GM19025 (cell line): Measurements from ENCODE around the gene IL17B.
A peak's percentile ranks its signal among the peaks of the same experiment; 100 is the strongest.
"Not testable (repeated sequence)": the region's sequence is repeated elsewhere in the genome, so short reads cannot be mapped to it uniquely, and the experiment has no call there.

Source experiments
- ATAC-seq: cut with Tn5 transposase; IDR thresholded peaks from one replicate; pipeline ENCODE4 v1.9.1; 2021; ENCODE audit warnings: mild to moderate bottlenecking, low read depth, moderate library complexity; ENCODE audit not compliant: unreplicated experiment

IL17B gene

DNA sequence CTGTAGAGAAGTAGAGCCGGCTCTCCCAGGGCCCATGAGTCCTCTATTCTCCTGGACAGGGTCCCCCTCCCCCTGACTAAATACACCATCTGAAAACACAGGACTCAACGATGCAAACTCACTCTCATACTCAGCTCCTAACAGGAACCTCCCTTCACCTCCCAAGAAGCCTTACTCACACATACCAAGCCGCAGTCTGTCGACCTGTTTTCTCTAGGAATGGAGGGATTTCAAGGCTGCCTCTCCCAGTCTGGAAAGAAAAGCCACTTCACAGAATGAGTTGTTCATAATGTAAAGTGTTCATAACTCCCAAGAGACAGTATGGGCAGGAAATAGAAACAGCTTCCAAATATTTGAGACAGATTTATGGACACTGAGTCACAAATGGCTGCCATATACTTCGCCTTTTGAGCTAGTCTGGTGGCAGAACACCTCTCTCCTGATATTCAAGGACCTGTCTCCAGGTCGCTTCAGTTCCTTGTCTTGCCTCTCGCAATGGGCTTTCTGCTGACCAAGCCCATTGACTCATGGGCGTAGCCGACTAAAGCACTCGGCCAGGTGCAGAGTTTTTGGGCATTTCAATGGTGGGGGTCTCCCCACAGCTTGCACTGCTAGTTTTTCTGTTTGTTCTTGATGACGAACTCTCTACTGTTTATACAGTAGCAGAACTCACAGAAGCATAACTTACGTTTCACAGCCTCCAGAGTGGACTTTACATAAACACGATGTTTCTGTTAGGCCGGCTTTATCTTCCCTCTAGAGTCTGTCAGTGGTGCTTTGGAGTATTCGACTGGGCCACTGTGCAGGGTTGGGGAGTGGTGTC lies 25.0 kb upstream of the IL17B start:
- ATAC-seq = no peak

DNA sequence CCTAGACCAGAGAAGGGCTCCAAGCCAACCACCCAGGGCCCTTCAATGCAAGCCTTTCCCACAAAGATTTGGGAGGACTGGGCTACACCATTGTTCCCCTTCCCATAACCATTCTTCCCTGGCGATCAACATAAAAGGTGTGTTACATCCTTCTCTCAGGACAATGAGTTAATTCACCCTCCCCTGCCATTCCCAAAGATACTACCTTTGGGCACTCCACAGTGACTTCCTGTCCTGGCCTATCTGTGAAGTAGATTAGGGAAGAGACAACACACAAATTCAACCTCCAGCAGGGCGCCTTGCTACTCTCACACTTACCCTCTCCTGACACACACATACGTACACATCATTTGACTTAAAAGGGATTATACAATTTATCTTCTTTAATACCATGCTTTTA lies 23.2 kb upstream of the IL17B start:
- no peak for ATAC-seq

DNA sequence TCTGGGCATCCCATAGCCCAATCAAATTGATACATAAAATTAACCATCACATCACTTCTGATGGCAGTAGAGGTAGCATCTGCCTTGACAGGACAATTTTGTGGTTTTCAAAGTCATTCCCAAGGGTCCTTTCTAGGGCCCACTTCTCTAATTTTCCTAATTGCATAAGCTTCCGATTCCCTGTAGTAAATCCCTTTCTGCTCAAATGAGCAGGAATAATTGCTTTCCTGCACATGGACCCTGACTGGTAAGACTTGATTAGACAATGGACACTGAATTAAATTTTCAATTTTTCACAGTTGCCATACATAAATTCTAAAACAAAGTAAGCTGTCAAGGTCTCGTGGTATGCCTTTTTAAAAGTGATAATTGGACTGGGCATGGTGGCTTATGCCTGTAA lies 22.0 kb upstream of the IL17B start:
- ATAC-seq = no peak

DNA sequence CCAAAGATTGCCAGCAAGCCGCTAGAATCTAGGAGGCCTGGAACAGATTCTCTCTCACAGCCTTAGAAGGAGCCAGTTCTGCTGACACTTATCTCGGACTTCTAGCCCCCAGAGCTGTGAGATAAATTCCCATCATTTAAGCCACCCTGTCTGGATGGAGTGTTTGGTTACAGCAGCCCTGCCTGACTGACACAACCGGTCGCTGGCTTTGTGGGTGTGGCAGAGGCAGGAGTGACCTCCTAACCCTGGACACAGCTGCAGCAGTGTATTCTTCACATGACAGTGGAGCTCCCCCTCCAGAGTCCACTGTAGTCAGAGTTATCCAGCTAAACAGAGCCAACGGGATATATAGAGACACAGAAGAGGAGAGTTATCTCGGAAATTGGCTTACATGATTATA lies 21.2 kb upstream of the IL17B start:
- no peak for ATAC-seq

DNA sequence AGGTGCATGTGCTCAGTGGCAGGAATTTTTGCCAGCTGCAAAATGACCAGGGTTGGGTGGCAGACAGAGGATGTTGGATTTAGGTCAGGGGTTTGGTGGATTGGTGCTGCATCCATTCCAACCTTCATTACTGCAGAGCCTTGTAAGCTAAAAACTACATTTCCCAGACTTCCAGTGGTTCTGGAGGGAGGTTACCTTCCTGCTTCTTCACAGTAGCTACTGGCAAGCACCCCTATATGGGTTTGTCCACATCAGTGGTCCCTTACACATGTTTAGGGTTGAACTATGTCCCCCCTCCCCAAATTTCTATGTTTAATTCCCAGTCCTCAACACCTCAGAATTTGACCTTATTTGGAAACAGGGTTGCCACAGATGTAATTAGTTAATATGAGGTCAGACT lies 20.7 kb upstream of the IL17B start:
- no peak for ATAC-seq

DNA sequence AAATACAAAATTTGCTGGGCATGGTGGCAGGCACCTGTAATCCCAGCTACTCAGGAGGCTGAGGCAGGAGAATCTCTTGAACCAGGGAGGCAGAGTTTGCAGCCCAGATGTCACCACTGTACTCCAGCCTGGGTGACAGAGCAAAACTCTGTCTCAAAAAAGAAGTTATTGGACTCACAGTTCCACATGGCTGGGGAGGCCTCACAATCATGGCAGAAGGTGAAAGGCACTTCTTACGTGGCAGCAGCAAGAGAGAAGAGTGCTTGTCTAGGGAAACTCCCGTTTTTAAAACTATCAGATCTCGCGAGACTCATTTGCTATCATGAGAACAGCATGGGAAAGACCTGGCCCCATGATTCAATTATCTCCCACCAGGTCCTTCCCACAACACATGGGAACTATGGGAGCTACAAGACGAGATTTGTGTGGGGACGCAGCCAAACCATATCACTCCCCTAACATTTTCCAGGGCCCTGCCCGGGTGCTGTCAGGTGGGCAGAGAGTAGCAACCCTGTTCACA lies 19.7 kb upstream of the IL17B start:
- ATAC-seq = not testable (repeated sequence)

DNA sequence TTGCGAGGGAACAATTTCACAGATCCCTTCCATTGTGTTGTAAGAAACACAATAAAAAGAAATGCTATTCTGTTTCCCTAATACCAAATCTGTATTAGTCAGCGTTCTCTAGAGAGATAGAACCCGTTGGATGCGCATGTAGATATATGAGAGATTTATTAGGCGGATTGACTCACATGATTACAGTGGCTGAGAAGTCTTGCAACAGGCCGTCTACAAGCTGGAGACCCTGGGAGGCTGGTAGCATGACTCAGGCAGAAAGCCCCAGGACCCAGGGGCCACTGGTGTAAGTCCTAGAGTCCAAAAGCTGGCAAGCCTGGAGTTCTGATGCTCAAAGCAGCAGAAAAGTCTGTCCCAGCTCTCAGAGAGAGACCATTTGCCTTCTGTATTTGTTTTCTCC lies 18.4 kb upstream of the IL17B start:
- ATAC-seq = no peak

DNA sequence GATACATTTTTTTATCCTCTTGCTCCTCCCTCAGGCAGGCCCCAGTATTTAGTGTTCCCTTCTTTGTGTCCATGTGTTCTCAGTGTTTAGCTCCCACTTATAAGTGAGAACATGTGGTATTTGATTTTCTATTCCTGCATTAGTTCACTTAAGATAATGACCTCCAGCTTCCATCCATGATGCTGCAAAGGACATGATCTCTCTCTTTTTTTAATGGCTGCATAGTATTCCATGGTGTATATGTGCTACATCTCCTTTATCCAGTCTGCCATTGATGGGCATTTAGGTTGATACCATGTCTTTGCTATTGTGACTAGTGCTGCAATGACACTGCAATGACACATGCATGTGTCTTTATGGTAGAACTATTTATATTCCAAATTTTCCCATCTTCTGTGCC lies 15.9 kb upstream of the IL17B start:
- ATAC-seq = not testable (repeated sequence)

DNA sequence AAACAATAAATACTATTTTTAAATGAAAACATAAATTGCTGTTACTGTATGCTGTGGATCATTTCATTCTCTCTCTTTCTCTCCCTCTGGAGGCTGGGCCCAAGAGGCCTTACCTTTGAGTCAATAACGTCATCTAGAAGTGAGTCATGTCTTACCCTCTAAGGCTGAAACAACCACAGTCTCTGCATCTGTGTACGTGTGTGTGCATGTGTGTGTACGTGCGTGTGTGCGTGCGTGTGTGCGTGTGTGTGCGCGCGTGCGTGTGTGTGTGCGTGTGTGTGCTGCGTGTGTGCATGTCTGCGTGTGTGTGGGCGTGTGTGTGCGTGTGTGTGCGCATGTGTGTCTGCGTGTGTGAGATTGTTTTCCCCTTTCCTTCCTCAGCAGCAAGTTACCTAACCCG lies 13.6 kb upstream of the IL17B start:
- no peak for ATAC-seq

DNA sequence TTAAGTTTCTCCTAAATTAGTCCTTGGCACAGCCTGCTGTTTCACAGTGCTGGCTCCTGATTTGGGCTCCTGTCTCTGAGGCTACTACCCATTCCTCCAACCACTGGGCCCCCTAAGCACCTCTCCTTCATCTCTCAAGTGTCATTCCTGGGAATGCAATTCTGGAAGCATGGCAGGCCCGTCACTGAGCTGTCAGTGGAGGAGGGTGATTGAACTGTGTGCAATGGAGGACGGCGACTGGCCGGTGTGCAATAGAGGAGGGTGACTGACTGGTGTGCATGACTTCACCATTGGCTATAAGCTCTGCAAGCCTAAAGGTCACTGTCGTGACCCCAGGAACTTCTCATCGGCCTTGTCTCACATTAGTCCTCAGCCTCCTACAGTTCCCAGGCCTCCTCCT lies 12.4 kb upstream of the IL17B start:
- no peak for ATAC-seq

DNA sequence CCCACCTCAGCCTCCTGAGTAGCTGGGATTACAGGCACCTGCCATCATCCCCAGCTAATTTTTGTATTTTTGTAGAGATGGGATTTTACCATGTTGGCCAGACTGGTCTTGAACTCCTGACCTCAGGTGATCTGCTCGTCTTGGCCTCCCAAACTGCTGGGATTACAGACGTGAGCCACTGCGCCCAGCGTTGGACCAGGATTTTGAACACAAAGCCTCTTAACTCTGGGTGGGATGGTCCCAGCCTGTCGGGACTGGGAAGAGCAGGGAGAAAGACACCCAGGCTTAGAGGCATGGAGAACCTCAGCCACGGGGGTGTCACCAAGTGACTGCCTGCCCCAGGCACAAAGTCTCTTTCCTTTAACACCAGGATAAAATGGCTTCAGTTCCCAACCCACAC lies 12.0 kb upstream of the IL17B start:
- not testable (repeated sequence) for ATAC-seq

DNA sequence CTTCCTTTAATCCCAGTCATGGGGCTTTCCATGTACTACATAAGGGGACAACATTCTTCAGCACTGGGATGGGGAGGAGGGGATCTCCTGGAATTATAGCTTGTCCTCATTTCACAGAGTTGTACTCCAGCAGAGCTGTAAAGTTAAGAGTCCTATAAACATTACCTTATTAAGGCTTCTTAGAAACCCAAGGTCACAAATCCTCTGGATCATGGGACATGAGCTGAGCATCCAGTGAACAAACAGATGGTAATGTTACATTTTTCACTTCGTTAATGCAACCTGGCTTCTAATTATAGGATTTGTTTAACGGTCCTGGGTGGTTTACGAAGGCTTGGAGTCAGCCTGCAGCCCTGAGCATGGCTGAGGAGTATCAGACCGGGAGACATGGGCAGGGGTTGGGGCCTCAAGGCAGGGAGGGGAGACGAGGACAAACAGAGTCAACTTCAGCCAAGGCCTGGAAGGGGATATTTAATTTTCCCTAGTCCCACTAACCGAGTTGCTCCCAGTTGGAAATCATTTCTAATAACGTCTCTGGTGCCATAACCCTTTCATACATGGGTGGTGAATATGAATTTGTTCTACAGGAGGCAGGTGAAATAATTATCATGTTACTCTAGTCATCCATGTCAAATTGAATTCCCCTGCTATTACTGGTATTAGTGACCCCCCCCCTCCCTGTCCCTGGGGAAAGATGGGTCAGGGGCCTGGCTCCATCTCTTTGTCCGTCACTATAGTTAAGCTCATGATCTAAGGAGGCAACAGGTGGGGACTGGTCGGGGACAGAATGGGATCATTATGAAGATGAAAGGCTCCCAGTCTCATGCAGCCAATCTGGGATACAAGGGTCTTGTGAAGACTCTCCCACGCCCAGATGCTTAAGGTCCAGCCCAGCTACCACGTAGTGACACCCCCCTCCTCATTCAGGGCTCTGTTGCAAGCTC lies 10.7 kb upstream of the IL17B start:
- no peak for ATAC-seq

DNA sequence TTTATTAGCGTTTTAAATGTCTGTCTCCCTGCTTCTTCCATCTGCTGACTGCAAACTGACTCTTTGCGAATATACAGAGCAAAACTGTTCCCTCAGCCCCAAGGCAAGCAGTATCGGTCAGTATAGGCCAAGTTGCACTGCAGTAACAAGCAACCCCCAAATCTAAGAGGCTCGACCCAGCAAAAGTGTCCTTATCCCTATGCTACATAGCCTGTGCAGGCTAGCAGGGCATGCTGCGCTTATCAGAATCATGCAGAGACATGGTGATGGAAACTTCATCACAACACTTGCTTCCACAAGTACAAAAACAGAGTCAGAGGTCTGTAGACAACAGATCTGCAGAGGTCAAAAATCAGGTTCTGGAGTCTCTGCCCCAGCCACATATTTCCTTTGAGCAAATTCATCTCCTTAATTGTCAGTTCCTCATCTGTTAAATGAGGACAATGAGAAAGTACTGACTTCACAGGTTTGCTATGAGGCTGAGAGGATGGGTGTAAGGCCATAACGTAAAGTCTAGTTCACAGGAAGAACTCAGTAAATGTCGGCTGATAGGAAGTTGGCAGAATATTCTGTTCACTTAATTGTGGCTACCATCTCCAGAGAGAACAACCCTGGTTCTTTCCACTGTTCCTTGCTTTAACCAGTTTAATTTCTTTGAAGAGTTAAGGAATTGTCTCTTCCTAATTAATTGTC lies 9.6 kb upstream of the IL17B start:
- ATAC-seq = no peak

DNA sequence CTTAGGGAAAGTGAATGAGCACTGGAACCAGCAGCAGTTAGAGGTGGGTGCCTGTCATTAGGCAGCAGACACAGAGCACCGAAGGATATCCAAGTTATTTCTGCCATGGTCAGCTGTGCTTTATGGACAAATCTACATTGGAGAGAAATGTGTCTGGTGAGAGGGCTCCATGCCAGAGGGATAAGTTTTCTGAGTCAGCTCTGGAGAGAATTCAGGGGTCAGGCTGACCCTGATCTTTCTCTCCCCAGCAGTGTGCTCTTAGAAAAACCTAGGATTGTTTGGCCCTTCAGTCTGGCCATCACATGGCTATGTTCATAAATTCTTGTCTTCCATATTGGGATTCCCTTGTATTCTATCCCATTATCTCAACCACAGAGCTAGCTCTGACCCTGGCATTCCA lies 8.9 kb upstream of the IL17B start:
- no peak for ATAC-seq

DNA sequence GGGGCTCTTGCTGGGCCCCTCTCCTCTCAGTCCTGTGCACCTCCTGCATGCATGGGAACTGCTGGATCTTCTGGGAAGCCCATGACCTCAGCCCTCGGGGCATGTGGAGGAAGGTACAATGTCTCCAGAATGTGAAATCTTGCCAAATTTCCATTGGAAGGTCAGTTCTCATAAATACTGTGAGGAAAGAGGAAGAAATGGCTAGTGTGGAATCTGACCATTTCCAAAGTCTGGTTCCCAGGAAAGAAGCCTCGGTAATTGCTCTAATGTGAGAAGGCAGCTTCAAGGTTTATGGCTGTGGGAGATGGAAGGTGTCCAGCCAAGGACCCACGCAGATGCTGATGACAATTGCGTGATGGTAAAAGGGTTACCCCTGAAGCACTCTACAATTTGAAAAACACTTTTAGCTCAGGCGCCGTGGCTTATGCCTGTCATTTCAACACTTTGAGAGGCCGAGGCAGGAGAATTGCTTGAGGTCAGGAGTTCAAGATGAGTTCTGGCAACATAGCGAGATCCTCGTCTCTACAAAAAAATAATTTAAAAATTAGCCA lies 8.1 kb upstream of the IL17B start:
- ATAC-seq = no peak

DNA sequence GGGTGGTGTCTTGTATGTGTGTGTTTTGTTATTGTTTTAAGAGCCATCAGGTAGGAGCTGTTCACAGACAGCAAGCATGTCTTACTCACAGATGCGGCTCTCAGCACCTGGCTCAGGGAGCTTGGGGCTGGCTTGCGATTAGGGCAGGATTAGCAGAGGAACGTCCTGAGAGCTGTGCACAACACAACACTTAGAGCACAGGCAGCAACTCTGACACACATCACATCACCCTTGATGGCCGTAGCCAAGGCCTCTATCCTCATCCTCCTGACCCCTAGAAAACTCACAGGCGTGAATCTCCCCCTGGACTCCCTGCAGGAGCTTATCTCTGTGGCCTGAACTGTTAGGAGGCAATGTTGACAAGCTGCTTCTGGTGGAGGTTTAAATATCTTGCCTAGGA lies 7.1 kb upstream of the IL17B start:
- ATAC-seq = no peak

DNA sequence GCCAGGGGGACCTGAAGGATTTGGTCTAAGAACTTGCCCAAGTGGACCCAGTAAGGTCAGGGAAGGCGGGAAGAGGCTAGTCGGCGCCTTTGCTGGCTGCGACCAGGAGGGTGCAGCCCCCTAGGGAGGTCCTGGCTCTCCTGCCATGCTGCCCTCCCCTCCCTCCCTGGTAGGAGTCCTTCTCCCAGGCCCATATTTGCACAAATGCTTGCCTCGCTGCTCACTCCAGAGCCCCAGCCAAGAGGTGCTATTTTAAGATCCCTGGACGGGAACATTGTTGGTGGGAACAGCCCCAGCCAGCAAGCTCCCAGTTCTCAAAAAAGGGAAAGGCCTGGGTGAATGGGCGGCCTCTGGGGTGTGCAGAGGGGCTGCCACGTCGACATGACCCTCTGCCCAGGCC lies 4.3 kb upstream of the IL17B start:
- no peak for ATAC-seq

DNA sequence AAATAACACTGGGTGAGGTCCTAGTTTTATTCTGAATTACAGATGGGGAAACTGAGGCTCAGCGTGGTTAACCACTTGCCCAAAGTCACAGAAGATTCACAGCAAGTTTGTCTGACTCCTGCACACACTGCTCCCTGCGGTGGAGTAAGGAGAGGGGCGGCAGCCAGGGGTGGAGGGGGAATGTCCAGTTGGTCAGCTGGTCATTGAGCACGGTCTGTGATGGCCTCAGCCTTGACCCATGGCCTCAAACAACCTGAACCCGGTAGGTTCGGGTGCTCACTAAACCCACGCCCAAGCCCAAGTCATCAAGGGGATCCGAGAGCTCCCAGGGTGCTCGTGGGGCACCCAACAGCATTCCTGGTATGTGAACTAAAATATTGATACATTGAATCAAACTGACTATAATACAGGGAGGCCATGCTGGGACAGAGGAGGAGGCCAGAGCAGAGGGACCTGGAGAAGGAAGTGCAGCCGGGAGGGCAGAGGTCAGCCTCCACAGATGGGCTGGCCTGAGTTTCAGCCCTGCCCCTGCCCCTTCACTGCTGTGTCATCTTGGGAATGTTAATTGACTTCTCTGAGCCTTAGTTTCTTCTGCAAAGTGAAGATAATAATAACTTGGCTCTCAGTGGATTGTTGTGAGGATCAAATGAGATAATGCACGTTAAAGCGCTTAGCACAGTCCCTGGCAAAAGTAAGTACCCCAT lies 3.6 kb upstream of the IL17B start:
- no peak for ATAC-seq

DNA sequence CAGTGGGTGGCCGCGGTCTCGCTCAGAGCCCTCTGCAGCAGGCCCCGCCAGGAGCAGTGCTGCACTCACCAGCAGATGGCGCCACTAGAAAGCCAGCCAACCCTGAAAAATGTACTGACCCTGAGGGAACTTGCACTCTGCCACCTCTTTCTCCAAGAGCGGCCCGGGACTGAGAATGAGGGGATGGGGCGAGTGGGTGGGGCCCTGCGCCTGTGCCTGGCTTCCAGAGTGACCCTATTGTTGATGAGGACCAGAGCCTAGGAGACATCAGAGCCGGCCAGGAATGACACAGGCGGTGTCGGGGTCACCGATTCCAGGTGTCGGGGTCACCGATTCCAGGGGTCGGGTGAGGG lies 2.9 kb upstream of the IL17B start:
- ATAC-seq = peak; percentile 67
